ENCODE measurements around the gene ADAMTS7.
"Not testable (repeated sequence)": the region's sequence is repeated elsewhere in the genome, so short reads cannot be mapped to it uniquely, and the experiment has no call there.

Gene ADAMTS7

GRCh38 chr15:78768096-78768495 lies 43.2 kb downstream of the ADAMTS7 start:
- DNase-seq (ENCODE audit: low read depth in 2 of 2) = no peak
- TF ChIP-seq CTCF (IDR thresholded peaks at IDR 0.05; ENCODE audit: low read depth, low read length) = no peak
- no peak overlapping the region for H3K4me3 ChIP-seq (replicated peaks in 1 of 2; ENCODE audit: low read depth in 2 of 2, low read length in 2 of 2)

- TF ChIP-seq CTCF (IDR thresholded peaks at IDR 0.05; ENCODE audit: low read depth, low read length) = no peak
- no peak overlapping the region for H3K4me3 ChIP-seq (replicated peaks in 1 of 2; ENCODE audit: low read depth in 2 of 2, low read length in 2 of 2)
- DNase-seq (ENCODE audit: low read depth in 2 of 2) = no peak
Observed at GRCh38 chr15:78767331-78767951, 43.8 kb downstream of the ADAMTS7 start.

GRCh38 chr15:78766641-78767071 lies 44.6 kb downstream of the ADAMTS7 start:
- not testable (repeated sequence) for H3K4me3 ChIP-seq (replicated peaks in 1 of 2; ENCODE audit: low read depth in 2 of 2, low read length in 2 of 2); DNase-seq (ENCODE audit: low read depth in 2 of 2)

- DNase-seq (ENCODE audit: low read depth in 2 of 2) = no peak
- H3K4me3 ChIP-seq (replicated peaks in 1 of 2; ENCODE audit: low read depth in 2 of 2, low read length in 2 of 2) = no peak overlapping the region
- no peak for TF ChIP-seq CTCF (IDR thresholded peaks at IDR 0.05; ENCODE audit: low read depth, low read length)
Observed at GRCh38 chr15:78766041-78766440, 45.2 kb downstream of the ADAMTS7 start.

- not testable (repeated sequence) for DNase-seq (ENCODE audit: low read depth in 2 of 2); H3K4me3 ChIP-seq (replicated peaks in 1 of 2; ENCODE audit: low read depth in 2 of 2, low read length in 2 of 2)
Observed at GRCh38 chr15:78765154-78765860, 46.0 kb downstream of the ADAMTS7 start.

- not testable (repeated sequence) for DNase-seq (ENCODE audit: low read depth in 2 of 2)
Observed at GRCh38 chr15:78764340-78765153, 46.7 kb downstream of the ADAMTS7 start.

GRCh38 chr15:78763796-78764241 lies 47.4 kb downstream of the ADAMTS7 start:
- DNase-seq (ENCODE audit: low read depth in 2 of 2) = no peak

More at GRCh38 chr15:78764340-78765153, 46.7 kb downstream of the ADAMTS7 start:
- not testable (repeated sequence) for H3K4me3 ChIP-seq (replicated peaks in 1 of 2; ENCODE audit: low read depth in 2 of 2, low read length in 2 of 2)

More at GRCh38 chr15:78763796-78764241, 47.4 kb downstream of the ADAMTS7 start:
- TF ChIP-seq CTCF (IDR thresholded peaks at IDR 0.05; ENCODE audit: low read depth, low read length) = no peak
- H3K4me3 ChIP-seq (replicated peaks in 1 of 2; ENCODE audit: low read depth in 2 of 2, low read length in 2 of 2) = no peak overlapping the region
